Measurements from ENCODE around the gene CACNG6.
"Not testable (repeated sequence)": the region's sequence is repeated elsewhere in the genome, so short reads cannot be mapped to it uniquely, and the experiment has no call there.

CACNG6 gene

GRCh38 chr19:53991224-53992113 is at the start of gene CACNG6:
TSS of gene CACNG6 (plus strand) at chr19:53991637. CDS start at chr19:53992878, 1,241 bp downstream.
- DNase-seq = no peak

DNA sequence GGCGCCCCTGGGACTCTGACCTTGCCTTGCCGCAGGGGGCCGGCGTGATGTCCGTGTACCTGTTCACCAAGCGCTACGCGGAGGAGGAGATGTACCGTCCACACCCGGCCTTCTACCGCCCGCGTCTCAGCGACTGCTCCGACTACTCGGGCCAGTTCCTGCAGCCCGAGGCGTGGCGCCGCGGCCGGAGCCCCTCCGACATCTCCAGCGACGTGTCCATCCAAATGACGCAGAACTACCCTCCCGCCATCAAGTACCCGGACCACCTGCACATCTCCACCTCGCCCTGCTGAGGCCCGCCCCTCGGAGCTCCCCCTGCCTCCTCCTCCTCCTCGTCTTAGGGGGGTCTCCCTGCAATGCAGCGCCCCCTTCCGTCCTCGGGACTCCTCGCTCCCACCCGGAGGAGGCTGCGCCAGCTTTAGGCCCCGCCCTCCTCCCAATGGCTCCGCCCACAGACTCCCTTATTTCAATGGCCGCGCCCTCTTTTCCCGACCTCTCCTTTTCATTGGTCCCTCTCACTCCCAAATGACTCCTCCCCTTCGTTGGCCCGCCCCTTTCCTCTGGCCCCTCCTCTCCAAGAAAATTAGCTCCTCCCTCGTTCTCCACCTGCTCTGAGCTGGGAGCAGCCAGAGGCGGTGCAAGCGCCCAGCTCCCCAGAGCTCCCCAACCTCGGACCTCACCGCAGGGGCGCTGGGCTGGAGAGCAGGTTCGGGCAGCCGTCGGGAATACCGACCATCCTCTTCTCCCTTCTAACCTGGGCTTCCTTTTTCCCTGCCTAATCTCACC is 49.2 kb upstream of the CACNG6 start:
- DNase-seq = peak; percentile 11

- DNase-seq = no peak
Observed at GRCh38 chr19:53944416-53944815, 47.0 kb upstream of the CACNG6 start.

DNA sequence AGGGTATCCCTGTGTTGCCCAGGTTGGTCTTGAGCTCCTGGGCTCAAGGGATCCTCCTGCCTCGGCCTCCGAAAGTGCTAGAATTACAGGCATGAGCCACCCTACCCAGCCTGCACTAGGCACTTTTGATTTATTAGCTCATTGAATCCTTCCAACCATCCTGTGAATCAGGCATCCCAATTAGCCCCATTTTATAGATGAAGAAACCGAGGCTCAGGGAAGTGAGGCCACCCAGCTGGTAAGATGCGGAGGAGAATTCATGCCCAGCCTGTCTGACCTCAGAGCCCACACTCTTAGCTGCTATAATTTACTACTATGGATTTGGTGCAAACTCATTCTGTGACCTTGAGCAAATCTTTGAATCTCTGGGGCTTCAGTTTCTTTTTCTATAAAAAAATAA is 46.5 kb upstream of the CACNG6 start:
- no peak for DNase-seq

DNA sequence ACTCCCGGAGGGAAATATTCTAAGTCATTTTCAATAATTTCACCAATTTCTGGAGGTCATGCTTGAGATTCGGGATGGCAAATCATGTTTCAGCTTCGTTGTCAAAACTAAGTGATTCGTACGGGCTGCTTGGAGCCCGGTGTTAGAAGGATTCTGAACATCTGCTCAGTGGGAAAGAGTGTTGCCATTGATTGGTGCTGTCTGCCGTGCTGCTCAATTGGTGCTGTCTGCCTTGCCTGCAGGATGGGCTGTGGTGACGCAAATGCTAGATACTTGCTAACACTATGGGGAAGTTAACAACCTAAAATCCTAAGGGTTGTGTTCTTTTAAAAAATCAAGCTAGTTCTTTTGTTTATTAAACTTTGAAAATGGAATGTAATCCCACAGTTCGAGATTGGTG is 46.0 kb upstream of the CACNG6 start:
- DNase-seq = no peak

DNA sequence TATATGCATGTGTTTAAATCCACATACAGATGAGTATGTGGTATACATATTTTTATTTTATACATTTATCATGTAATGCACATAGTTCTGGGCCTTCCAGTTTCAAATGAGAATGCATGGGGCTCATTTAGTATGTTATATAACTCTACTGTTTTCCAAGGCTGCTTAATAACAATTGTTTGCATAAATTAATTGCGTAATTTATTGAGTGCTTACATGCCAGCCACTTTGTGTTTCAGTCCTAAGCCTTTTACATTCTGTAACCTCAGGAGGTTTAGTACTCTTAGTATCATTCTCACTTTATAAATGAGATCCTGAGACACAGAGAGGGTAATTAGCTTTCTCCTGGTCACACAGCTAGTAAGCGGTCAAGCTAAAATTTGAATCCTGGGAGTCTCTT is 45.4 kb upstream of the CACNG6 start:
- no peak for DNase-seq

DNA sequence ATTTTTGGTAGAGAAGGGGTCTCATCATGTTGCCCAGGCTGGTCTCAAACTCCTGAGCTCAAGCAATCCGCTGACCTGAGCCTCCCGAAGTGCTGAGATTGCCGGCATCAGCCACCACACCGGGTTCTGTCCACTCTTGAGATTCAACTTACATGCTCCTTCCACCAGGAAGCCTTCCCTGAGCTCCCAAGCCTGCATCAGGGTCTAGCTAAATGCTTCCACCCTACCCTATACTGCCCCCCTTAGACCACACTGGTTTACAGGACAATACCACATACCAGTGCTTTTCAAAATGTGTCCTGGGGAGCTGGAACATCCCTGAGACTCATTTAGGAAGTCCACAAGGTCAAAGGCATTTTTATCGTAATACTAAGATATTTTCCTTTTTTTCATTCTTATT is 43.8 kb upstream of the CACNG6 start:
- no peak for DNase-seq

DNA sequence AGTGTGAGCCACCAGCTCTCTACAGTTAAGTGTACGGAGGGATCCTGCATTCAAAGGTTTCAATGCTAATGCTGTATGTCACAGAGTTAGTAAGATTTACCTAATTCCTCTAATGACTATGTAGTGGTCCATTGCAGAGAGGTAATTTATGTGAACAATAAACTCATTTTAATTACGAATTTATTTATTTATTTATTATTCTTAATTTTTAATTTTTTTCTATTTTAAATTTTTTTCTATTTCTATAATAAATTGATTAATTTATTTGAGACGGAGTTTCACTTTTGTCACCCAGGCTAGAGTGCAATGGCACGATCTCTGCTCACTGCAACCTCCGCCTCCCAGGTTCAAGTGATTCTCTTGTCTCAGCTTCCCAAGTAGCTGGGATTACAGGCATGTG is 42.8 kb upstream of the CACNG6 start:
- DNase-seq = not testable (repeated sequence)

- no peak for DNase-seq
Observed at GRCh38 chr19:53951436-53951835, 40.0 kb upstream of the CACNG6 start.

GRCh38 chr19:53951947-53952346 is 39.5 kb upstream of the CACNG6 start:
- no peak for DNase-seq

GRCh38 chr19:53953383-53953782 is 38.1 kb upstream of the CACNG6 start:
- no peak for DNase-seq

- DNase-seq = no peak
Observed at GRCh38 chr19:53957448-53958167, 33.8 kb upstream of the CACNG6 start.

DNA sequence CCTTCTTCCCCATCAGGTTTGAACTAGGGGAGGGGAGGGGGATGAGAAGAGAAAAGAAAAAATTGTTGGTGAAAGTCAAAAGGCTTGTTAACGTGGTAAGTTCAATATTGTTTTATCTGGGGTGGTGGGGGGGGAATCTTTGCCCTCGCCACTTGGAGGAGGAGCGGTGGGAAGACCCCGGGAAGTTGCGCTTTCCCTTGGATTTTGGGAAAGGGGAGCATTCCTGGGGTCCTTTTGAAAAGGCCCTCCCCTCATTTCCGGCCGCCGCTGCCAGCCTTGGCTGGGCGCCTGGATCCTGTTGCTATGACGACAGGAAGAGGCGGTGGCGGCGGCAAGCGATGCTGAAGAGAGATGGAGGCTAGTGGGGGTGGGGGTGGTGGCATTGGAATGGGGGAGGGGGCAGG is 33.3 kb upstream of the CACNG6 start:
- no peak for DNase-seq

GRCh38 chr19:53958823-53959757 is 32.3 kb upstream of the CACNG6 start:
- DNase-seq = no peak

DNA sequence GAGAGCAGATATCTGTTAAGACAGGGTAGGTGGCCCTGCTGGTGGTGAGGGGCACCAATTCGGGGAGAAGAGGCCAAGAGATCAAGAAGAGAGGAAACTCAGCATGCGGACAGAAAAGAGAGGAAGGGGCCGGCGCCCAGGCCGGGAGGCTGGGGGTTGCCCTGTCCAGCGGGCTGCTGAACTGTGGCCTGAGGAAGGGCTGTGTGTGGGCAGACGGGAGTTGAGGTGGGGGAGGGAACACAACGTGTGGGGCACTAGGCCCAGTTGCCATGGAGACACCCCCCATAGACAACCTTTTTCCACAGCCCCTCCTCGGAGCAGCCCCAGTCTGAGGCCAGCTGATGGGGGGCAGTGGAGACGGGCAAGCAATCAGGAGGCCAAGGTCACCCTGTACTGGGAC is 31.2 kb upstream of the CACNG6 start:
- no peak for DNase-seq

GRCh38 chr19:53960886-53961285 is 30.6 kb upstream of the CACNG6 start:
- no peak for DNase-seq

DNA sequence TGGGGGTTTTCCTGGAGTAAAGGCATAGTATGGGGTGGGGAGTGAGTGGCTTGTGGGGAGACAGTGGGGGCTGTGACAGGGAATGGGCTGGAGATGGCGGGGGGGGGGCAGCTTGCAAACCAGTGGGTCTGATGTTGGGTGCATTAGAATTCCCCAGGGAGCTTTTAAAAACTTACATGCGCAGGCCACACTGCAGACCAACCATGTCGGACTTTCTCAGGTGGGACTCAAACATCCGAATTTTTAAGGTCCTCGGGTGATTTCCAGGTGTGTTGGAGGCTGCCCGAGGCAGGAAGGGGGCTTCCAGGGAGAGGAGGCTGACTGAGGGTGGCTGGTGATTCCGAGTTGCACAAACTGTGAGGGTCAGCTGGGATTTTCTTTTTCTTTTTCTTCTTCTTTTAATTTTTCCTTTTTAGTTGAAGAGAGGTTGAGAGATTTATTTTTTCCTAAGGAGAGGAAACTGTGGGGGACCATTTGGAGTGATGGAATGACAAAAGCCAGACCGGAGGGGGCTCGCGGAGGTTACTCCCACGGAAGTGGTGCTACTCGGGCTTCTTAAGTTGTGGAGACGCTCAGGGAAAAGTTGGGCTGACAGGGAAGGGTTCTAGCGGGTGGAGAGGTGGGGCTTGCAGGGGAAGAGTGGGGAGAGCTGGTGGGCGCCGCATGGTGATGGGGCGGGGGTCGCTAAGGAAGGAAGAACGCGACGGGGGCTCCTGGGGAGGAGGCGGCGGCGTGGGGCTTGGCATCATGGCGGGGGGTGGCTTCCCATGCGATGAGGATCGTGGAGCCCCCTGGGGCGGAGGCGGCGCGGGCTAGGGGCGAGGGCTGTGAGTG is 29.7 kb upstream of the CACNG6 start:
- DNase-seq = no peak

- DNase-seq = no peak
Observed at GRCh38 chr19:53962887-53963431, 28.5 kb upstream of the CACNG6 start, which contains the start of gene CACNG8. TSS of gene CACNG8 (plus strand) at chr19:53962937.

GRCh38 chr19:53965091-53965490 is 26.3 kb upstream of the CACNG6 start:
- no peak for DNase-seq

DNA sequence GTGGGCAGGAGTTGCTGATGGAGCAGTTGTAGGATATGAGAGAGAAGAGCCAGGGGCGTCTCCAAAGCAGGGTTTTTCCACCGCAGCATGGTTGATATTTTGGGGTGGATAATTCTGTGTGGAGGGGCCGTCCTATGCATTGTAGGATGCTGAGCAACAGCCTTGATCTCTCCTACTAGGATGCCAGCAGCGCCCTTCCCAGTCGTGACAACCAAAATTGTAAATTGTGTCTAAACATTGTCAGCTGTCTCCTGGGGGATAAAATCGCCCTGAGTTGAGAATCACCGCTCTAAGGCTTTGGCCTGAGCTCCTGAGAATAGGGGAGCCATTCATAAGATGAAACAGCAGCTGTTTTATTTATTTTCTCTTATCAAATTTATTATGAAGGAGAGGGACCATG is 24.5 kb upstream of the CACNG6 start:
- no peak for DNase-seq

DNA sequence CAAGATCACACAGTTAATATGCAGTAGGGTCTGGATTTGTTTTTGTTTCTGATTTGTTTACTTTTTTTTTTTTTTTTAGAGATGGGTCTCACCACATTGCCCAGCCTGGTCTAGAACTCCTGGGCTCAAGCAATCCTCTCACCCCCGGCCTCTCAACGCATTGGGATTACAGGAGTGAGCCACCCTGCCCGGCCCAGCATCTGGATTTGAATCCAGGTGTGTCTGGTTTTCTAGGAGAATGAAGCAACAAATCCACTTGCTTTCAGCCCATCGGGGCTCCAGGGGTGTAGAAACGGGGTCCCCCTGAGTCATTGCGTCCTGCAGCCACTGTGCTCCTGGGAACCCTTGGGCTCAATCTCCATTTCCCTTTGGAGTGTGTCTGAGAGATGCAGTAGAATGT is 22.1 kb upstream of the CACNG6 start:
- DNase-seq = no peak
